ENCODE measurements around the gene EIF4B.
"Not testable (repeated sequence)": the region's sequence is repeated elsewhere in the genome, so short reads cannot be mapped to it uniquely, and the experiment has no call there.

The EIF4B gene

GRCh38 chr12:52993558-52993869 lies 12.7 kb upstream of the EIF4B start:
- DNase-seq = no peak

- DNase-seq = no peak
Observed at GRCh38 chr12:53004178-53004577, 2.1 kb upstream of the EIF4B start.

GRCh38 chr12:53004582-53004981 lies 1.7 kb upstream of the EIF4B start:
- no peak for DNase-seq

GRCh38 chr12:53005215-53005985 lies 856 bp upstream of the EIF4B start:
- DNase-seq = peak; percentile 7 to 8

- DNase-seq = peak; percentile 81 to 85
Observed at GRCh38 chr12:53006810-53007309, 604 bp downstream of the EIF4B start.

GRCh38 chr12:53007343-53007742 lies 1.1 kb downstream of the EIF4B start:
- DNase-seq = no peak

GRCh38 chr12:53008760-53009159 lies 2.5 kb downstream of the EIF4B start:
- DNase-seq = not testable (repeated sequence)

GRCh38 chr12:53010955-53011354 lies 4.7 kb downstream of the EIF4B start:
- no peak for DNase-seq

GRCh38 chr12:53011889-53012288 lies 5.6 kb downstream of the EIF4B start:
- DNase-seq = no peak

GRCh38 chr12:53012928-53013327 lies 6.7 kb downstream of the EIF4B start:
- no peak for DNase-seq

- no peak for DNase-seq
Observed at GRCh38 chr12:53014709-53015108, 8.5 kb downstream of the EIF4B start.

- no peak for DNase-seq
Observed at GRCh38 chr12:53025250-53025649, 19.0 kb downstream of the EIF4B start.

GRCh38 chr12:53027014-53027413 lies 20.8 kb downstream of the EIF4B start:
- DNase-seq = not testable (repeated sequence)

GRCh38 chr12:53031616-53032015 lies 25.4 kb downstream of the EIF4B start:
- DNase-seq = no peak

GRCh38 chr12:53033832-53034231 lies 27.6 kb downstream of the EIF4B start:
- not testable (repeated sequence) for DNase-seq

GRCh38 chr12:53034459-53034858 lies 28.2 kb downstream of the EIF4B start:
- no peak for DNase-seq

GRCh38 chr12:53036802-53037201 lies 30.5 kb downstream of the EIF4B start:
- DNase-seq = no peak

- no peak for DNase-seq
Observed at GRCh38 chr12:53039851-53040250, 33.6 kb downstream of the EIF4B start.

- DNase-seq = no peak
Observed at GRCh38 chr12:53042607-53043454, 36.6 kb downstream of the EIF4B start.

GRCh38 chr12:53044052-53044581 lies 37.9 kb downstream of the EIF4B start:
- DNase-seq = no peak

- DNase-seq = no peak
Observed at GRCh38 chr12:53044896-53045695, 38.8 kb downstream of the EIF4B start.

GRCh38 chr12:53045696-53046045 lies 39.4 kb downstream of the EIF4B start:
- DNase-seq = no peak

- DNase-seq = peak in 1 of 2 donors; percentile 48
Observed at GRCh38 chr12:53046655-53047220, 40.5 kb downstream of the EIF4B start.

Measured in activated CD4-positive, alpha-beta T cell treated with anti-CD3 and anti-CD28 coated beads for 4 hours (primary cell).